HS-5 (cell line): Measurements from ENCODE around the gene GPSM3.
"Not testable (repeated sequence)": the region's sequence is repeated elsewhere in the genome, so short reads cannot be mapped to it uniquely, and the experiment has no call there.

ENCODE experiments used
- DNase-seq: peaks from one replicate; pipeline ENCODE4 v3.0.0-alpha.2; 2012; ENCODE audit warnings: low read depth

Gene GPSM3, protein sequence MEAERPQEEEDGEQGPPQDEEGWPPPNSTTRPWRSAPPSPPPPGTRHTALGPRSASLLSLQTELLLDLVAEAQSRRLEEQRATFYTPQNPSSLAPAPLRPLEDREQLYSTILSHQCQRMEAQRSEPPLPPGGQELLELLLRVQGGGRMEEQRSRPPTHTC

DNA sequence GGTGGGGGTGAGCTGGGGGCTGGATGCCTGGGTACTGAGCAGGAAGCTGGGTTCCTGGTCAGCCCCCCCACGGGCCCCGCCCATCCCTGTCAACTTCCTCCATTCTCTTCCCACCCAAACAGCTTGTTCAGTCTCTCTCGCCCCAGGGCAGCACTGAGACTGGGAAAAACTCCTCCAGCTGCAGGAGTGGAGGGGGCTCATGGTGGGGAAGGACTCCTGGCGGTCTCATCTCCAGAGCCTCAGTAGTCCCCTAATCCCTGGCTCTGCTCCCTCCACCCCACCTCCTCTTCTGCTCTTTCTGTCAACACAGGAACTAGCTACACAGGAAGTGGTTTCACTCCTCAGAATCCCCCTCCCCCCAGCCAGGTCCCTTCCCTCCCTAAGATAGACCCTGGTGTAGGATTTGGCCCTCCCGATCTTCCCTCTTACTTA lies at the start of gene GPSM3:
TSS of gene GPSM3 (minus strand) at position 36 of the 432 bp plus-strand sequence. CDS start 130 bp downstream, outside the sequence.
- no peak for DNase-seq

DNA sequence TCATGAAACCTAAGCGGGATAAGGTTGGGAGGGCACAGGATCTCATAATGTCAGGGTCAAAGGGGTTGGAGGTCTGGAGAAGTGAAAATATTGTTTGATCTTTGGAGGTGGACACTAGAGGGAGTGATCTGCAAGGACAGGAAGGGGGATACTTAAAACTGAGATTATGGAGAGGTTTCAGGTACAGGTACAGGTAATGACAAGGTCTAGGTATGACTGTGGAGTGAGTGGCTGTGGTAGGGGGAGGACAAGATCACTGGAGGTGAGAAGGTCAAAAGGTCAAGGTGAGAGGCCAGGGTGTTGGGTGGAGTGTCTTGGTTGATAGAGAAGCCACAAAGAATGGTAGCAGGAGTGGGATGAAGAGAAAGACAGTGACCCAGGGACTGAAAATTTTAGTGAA lies 48.2 kb upstream of the GPSM3 start:
- DNase-seq = no peak

DNA sequence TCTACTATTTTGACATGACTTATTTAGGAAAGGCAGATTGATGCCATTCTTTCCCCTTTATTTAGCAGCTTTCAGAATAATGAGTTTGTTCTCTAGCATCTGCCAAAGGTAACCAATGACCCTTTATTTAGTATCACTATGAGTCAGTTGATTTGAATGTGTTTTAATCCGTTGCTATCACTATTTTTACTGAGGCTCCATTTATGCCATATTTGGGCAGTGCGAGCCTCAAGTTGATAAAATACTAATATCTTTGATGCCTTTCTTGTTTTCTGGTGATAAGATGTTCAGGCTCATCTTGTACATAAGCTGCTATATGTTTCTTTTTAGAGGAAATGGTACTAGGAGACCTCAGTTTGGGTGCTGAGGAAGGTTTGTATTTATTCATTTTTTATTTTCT lies 47.0 kb upstream of the GPSM3 start:
- DNase-seq = no peak

DNA sequence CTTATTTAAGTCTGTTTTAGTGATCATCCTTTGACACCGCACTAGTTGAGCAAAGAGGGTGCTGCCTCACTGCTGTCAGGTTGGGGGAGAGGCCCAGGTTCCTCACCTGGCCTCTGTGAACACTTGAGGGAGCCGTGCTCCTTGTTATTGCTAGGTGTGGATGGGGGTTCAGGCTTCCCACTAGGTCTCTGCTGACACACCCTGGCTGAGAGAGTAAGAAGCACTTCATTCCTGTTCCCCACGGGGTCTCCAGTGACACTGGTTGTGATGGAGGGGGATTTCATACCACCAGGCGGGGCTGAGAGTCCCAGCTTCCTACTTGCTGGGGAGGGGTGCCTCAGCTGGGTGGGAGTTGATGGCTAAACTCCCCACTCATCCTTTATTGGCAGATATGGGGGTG lies 42.5 kb upstream of the GPSM3 start:
- DNase-seq = no peak

DNA sequence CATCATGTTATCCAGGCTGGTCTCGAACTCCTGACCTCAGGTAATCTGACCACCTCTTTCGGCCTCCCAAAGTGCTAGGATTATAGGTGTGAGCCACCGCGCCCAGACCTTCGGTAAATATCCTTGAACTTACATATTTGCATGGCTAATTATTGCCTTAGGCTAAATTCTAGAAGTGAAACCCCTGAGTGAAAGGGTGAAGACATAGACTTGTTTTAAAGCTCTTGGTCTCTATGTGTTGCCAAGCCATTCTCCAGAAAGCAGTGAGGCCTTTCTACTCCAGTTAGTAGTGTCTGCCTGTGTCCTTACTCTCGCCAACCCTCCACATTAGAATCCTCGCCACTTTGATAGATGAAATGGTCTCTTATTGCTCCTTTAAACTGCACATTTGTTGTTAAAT lies 34.0 kb upstream of the GPSM3 start:
- no peak for DNase-seq

DNA sequence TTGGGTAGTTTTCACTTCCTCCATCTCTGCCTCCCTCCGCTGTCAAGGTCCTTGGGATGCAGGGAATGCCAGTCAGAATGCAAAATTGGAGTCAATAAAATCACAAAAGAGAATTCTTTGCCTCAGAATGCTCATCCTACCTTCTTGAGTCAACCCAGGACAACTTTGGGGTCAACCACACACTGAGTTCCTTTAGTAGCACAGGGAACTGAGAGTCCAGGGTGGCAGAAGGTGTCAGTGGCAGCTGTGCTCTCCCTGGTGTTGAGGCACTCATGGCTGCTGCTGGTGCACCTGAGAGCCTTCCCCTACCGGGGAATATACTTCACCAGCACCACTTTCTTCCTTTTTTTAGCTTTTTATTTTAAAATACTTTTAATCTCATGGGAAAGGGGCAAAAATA lies 32.3 kb upstream of the GPSM3 start:
- DNase-seq = no peak

DNA sequence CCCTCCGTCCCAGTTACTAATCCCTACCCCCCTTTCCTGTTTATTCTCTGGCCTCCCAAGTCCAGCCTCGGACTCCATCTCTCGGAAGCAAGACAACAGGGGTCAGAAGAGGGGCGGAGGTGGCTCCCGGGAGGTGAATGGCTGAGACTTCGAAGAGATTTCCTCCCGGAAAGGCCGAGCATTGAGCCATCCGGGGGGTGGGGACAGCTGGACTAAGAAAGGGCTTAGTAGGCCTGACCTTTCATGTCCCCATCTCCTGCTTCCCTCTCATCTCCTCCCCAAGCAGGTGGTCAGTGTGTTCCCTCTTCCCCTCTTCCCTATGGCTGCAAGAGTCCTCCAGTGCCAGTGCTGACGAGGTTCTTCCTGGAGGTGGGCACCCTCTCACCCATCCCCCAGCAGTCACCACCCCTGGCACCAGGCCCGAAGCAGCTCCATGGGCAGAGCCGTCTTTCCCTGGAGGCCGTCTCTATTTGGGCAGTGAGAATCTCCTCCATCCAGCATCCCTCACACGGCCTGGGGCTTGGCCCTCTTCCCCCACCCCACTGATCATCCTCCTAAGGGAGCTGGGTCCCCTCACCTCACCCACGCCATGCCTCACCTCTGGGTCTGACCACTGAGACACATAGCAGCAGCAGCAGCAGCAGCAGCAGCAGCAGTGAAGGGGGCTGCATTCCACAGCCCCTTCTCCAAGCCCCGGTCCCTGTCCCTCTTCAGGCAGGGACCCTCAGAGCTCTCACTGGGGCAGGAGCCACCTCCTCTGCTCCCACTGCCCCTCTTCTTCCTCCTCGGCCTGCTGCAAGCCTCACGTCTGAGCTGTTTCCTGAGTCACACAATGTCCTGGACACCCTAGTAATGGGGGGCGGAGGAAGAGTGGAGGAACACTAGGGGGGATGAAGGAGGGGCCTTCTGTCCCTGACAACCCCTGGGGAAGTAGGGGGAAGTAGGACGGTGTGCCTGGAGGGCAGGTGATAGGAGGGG lies 31.1 kb upstream of the GPSM3 start, which contains the start of gene NOTCH4:
TSS of gene NOTCH4 (minus strand) at position 810 of the 978 bp plus-strand sequence. CDS start at position 671, 139 bp downstream.
- no peak for DNase-seq

DNA sequence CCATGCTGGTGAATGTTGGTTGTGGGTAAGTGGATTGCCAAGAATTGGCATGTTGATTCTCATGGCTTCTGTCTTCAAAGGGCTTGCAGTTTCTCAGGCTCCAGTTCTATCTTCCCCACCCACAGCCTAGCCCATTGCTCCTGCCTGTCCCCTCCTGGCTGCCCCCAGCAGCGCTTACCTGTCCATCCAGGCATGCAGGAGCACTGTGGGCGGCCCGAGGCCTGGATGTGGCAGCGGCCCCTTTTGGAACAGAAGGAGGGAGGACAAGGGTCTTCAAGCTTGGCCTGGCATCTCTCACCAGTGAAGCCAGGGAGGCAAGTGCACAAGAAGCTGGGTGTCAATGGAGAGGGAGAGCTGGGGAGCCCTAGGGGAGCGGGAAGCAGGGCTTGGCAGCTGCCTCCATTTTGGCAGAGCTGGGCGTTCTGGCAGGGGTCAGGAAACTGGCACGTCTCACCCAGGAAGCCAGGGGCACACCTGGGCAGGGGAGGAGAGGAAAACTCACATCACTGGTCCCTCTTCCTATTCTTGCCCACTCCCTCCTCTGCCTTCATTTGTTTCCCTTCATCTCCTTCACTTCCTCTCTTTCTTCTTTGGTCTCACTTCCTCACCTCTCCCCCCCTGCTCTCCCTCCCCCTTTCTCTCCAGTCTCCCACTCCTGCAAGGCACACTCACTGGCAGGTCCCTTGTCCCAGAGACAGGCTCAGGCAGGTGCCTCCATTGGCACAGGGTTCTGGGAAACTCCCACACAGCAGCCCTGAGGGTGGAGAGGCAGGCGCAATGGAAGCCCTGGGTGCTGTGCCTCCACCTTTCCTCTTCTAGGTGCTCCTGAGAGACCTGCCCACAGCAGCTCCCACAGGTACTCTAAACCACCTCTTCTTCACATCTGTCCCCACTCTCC lies 30.1 kb upstream of the GPSM3 start:
- DNase-seq = no peak

DNA sequence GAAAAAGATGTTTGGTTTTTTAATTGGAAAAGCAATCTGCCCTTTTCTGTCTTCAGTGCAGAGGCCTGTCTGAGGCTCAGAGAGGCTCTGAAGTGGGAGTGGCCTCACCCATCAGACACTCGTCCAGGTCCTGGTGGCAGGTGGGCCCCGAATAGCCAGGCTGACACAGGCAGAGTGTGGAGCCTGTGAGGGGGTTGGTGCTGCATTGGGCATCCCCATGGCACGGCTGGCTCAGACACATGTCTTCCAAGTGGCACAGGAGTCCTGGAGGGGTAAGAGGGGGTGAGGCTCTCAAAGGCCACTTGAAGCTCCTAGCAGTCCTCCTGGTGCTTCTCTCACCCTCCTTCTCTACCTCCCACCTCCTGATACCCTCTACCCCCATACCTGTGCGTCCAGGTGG lies 27.6 kb upstream of the GPSM3 start:
- no peak for DNase-seq

DNA sequence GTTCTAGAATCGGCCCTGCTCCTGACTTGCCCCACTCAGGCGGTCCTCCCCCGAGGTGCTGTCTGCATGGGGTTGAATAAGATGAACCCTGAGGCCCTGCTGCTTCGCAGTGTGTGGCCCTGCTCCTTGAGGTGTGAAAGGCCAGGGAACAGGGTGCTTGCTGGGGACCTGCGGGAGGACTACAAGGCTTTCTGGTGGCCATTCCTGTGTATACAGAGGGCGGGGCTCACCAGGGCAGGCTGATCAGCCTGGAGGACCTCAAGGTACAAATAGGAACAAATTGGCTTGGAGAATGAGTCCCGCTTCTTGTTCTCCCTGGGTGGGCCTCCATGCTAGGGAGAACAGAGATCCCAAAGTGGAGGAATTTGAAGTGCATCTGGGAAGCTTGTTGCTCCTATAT lies 25.7 kb upstream of the GPSM3 start:
- DNase-seq = no peak

DNA sequence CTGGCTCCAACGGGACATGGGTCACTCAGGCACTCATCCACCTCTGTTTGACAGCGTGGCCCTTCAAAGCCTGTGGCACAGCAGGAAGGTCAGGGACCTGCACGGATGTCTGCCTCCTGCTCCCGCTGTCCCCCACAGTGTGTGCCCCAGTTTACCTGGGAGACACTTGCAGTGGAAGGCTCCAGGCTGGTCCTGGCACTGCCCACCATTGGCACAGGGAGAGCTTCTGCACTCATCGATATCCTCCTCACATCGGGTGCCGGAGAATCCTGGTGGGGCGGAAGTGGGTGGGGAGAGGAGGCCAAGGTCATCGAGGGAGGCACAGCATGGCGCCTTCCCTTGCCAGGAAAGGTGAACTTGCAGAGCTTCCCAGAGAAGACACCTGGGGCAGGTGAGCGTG lies 24.6 kb upstream of the GPSM3 start:
- no peak for DNase-seq

DNA sequence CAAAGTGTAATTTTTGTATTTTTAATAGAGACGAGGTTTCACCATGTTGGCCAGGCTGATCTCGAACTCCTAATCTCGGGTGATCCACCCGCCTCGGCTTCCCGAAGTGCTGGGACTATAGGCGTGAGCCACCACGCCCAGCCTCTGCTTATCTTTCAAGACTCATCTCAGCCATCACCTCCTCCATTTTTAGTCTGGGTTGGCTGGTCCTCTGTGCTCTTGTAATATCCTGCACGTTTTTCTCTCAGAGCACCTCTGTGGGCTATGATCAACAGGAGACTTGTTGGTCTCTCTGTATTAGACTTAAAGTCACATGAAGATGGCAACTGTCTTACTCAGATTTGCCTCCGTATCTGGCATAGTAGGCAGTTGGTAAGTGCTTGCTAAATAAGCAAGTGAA lies 23.8 kb upstream of the GPSM3 start:
- no peak for DNase-seq

DNA sequence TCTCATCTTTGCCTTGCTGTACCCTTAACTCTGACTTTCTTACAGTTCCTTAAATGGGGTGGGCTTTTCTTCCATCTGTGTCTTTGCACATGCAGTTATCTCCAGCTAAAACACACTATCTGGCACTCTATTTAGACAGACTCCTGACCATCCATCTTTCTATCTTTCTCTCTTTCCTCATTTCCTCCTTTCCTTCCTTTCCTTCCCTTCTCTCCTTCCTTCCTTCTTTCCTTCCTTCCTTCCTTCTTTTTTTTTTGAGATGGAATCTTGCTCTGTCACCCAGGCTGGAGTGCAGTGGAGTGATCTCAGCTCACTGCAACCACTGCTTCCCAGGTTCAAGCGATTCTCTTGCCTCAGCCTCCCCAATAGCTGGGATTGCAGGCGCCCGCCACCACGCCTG lies 23.2 kb upstream of the GPSM3 start:
- no peak for DNase-seq

DNA sequence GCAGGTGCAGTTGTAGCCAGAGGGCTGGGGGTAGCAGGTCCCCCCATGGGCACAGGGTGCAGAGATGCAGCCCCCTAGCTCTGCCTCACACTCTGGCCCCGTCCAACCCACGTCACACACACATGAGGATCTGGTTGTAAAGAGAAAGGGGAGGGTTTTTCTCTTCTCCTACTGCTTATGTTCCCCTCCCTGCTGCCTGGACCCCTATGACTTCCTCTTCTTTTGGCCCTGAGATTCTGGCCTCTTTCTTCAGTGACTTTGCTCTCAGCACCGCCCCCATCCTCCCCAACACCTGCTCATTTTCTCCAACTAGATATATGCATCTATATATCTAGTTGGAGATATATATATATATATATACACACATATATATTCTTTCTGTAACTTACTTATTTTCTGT lies 21.7 kb upstream of the GPSM3 start:
- DNase-seq = no peak

DNA sequence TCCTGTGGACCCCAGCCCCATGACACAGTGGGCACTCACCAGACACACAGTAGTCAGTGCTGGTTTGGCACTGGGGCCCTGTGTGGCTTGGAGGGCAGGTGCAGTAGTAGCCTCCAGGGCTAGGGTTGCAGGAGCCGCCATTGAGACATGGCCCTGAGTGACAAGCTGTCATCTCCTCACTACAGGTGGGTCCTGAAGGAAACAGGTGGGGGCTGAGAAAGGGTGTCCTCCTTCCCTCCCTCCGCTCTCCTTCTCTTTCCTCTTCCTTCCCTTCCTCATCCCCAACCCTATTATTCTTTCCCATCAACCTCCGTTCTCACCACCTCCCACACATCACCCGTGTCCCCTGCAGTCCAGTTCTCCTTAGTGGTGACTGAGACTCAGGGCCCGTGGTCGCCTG lies 21.2 kb upstream of the GPSM3 start:
- no peak for DNase-seq

DNA sequence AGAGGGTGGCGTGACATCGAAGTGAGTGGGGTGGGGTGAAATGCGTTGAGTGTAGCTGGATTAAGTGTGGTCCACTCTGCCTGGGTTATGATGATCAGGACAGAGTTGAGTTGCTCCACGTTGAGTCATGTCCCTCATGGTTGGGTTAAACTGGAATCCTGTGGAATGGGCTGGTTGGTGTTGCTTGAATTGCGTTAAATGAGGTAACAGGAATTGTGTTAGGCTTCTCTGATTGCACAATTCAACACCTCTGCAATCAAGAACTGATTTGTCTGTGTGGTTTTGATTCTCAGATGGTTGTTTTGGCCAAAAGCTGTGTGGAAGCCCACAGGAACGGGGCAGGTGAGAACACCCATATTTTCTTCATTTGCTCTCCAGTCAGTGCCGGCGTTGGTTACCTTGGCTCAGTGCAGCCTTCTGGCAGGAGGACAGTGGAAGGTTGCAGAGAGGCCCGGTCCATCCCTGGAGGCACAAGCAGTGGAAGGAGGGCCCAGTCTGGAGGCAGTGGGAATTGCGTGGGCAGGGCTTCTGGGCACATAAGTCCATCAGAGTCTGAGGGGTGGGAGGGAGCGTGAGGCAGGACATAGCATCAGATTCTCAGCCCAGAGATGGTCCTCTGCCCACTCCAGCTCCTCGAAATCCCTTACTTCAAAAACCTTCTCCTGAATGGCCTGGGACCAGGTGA lies 19.8 kb upstream of the GPSM3 start:
- DNase-seq = no peak

DNA sequence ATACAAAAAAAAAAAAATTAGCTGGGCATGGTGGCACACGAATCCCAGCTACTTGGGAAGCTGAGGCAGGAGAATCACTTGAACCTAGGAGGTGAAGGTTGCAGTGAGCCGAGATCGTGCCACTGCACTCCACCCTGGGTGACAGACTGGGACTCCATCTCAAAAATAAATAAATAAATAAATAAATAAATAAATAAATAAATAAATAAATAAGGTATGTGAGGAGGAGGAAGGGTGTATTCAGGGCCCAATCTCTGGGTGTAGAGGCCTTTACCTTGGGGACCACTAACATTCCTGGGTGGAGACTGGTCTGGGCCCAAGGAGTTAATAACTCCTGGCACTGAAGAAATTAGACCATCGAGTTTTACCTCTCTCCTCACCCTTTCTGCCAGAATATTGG lies 19.0 kb upstream of the GPSM3 start:
- DNase-seq = not testable (repeated sequence)

DNA sequence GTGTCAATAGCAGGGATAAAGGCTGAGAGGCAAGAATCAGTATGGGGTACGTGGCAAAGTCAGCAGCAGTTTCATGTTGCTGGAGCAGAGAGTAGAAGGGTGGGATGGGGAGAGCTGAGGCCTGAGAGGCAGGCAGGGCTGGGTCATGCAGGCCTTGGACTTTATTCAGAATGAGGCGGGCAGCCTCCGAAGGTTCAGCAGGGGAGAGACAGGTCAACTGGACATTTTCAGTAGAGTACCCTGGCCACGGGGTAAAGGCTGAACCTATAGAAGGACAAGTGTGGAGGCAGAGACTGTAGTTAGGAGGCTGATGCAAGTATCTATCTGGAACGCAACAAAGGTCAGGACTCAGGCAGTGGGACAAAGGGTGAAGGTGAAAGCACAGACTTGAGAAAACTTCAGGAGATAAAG lies 17.8 kb upstream of the GPSM3 start:
- DNase-seq = no peak

DNA sequence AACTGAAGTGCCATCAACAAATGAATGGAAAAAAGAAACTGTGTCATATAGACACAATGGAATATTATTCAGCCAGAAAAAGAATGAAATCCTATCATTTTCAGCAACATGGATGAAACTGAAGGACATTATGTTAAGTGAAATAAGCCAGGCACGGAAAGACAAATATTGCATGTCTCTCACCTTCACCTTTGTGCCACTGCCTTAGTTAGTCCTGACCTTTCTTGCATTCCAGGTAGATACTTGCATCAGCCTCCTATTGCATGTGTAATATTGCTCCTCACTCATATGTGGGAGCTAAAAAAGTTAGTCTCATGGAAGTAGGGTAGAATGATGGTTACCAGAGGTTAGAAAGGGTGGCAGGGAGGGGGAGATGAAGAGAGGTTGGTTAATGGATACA lies 16.6 kb upstream of the GPSM3 start:
- DNase-seq = no peak

DNA sequence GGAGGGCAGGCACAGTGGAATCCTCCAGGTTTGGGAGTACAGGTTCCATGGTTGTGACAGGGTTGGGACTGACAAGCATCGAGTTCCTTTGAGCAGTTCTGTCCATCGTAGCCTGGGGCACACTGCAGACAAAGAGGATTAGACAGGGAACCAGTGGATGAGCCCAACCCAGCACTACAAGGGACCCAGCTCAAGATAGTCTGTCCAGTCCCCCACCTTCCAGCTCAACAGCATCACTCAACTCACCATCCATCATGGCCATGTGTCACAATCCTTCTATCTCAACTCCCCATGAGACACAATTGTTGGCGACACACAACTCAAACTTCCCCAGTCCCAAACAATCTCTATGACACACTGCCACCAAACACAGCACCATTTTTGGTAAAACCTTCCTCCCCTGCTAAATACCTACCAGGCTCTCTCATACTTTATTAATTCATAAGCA lies 11.8 kb upstream of the GPSM3 start:
- DNase-seq = no peak

DNA sequence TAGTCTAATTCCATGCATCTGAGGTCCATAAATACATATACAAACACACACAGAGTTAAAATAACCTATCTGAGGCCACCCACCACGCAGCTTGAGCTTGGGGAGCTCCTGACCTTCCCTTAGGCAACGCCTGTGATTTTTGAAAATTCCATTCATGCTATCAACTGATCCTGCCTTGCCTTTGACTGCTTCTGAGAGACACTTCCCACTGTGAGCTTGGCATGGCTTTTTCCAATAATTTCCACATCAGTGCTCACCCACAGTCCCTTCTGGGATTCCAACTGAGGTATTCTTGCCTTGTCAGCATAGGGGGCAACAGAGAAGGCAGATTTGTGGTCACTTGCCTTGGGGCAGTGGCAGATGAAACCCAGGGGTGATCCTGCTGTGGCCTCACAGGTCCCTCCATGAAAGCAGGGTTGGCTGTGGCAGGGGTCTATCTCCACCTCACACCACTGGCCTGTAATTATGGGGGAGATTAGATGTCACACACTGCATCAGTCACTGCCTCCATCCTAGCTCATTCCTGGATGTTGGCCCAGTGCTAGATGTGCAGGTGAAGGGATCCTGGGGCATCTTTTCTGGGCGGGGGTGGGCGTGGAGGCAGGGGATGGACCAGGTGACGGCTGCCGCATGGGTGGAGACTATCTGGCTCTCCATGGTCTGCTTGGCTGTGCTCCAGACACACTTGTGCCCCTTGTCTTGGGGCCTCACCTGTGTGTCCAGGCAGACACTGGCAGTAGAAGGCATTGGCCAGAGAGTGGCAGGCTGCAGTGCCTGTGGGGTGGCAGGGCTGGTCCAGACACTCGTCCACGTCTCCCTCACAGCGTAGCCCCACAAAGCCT lies 11.2 kb upstream of the GPSM3 start:
- no peak for DNase-seq
